Heart left ventricle (tissue), 16 donors: ENCODE data around the gene OSTC. TPM values are rescaled to one million over a fixed set of nuclear protein-coding genes. Genes with fewer than 3 reads are reported as not detected.

Experiments used
- ATAC-seq, 4 donors: fragments of 200-7000 bp; cut with Tn5 transposase; one replicate each; pipeline ENCODE4 v1.9.1; 2020 to 2022; ENCODE audit warnings: moderate library complexity in 4 of 4, mild to moderate bottlenecking in 3 of 4, moderate number of reproducible peaks in 1 of 4
- DNase-seq, 5 donors: peaks; one replicate each; pipeline ENCODE4 v3.0.0-alpha.2; 2020
- H3K27ac ChIP-seq, 12 donors: fragments of 200-600 bp; sonication (generic) in 4 of 12; one replicate each; pipeline versions ENCODE4 v1.5.0 to v1.8.0; 2016 to 2022; ENCODE audit warnings: mild to moderate bottlenecking in 2 of 12
- H3K27me3 ChIP-seq, 9 donors: fragments of 200-600 bp; sonication (generic) in 2 of 9; one replicate each; pipeline versions ENCODE4 v1.5.1 to v1.8.0; 2016 to 2022; ENCODE audit warnings: mild to moderate bottlenecking in 3 of 9
- H3K36me3 ChIP-seq, 9 donors: fragments of 200-600 bp; sonication (generic) in 2 of 9; one replicate each; pipeline versions ENCODE4 v1.5.0 to v1.8.0; 2018 to 2022; ENCODE audit warnings: mild to moderate bottlenecking in 2 of 9
- H3K4me1 ChIP-seq, 12 donors: fragments of 200-600 bp; sonication (generic) in 4 of 12; one replicate each; pipeline versions ENCODE4 v1.5.0 to v1.8.0; 2016 to 2022; ENCODE audit warnings: mild to moderate bottlenecking in 3 of 12
- H3K4me3 ChIP-seq, 12 donors: fragments of 200-600 bp; sonication (generic) in 4 of 12; one replicate each; pipeline versions ENCODE4 v1.5.0 to v1.8.0; 2017 to 2022; ENCODE audit warnings: mild to moderate bottlenecking in 9 of 12, moderate library complexity in 4 of 12
- H3K9me3 ChIP-seq, 12 donors: fragments of 200-600 bp; sonication (generic) in 4 of 12; one replicate each; pipeline versions ENCODE4 v1.5.0 to v1.8.0; 2016 to 2022; ENCODE audit warnings: mild to moderate bottlenecking in 1 of 12
- POLR2A ChIP-seq, 2 donors: fragments of 450-650 bp; IDR thresholded peaks; one replicate each; pipeline ENCODE4 v1.6.1; 2017; ENCODE audit warnings: antibody characterized with exemption in 2 of 2, mild to moderate bottlenecking in 2 of 2, moderate library complexity in 2 of 2
- WGBS, 4 donors: extraction: QIAGEN DNeasy Blood & Tissue Kit in 2 of 4; methylation state at CpG; one replicate each; pipeline versions ENCODE4 v1.1.5 to v1.1.7; 2013 to 2018; 5-methylcytosine and 5-hydroxymethylcytosine counted together
- intact Hi-C, 10 donors: fragments of 100-400 bp; cut with DNase I; formaldehyde crosslinking; loops; one replicate each; pipeline versions ENCODE4 v1.11.1 to v1.14.2; 2022
- polyA plus RNA-seq, 2 donors: library from polyadenylated mRNA; stranded (reverse); fragments of 200-250 nt; gene quantifications; one replicate each; pipeline ENCODE4 v1.2.3, GENCODE V29; 2013
- total RNA-seq, 9 donors: library from RNA; depleted of rRNA in 2 of 9; stranded (reverse); fragments of >200 nt in 2 of 9; fragmentation: NEBNext Ultra II Directional in 3 of 9; extraction: Animal tissue kit (Norgen Biotek cat#: 25700) in 3 of 9; gene quantifications; one replicate each; pipeline versions ENCODE4 v1.1.0 to v1.2.4, GENCODE V29; 2016 to 2023
- TF ChIP-seq, protein P1 (sequence below), 12 donors: fragments of 200-600 bp; sonication (generic) in 4 of 12; IDR thresholded peaks; one replicate each; pipeline versions ENCODE4 v1.5.0 to v1.8.0; 2018 to 2022; ENCODE audit warnings: antibody characterized with exemption in 12 of 12, mild to moderate bottlenecking in 5 of 12
- donor health status: ischemic (EF 13 %, LVEDD 7.1; RV severe dilation, severe dysfunction).
- donor health status: healthy with polysubstance abuse.
- donor health status: DM: no; HTN: yes; CAD: no.
- donor health status: DM: no; HTN: no; CAD: no.
- donor health status: ischemic (EF 25% LVEDD 6.9; RV normal size, moderate dysfunction).
- donor health status: ischemic (EF 25% LVEDD 5.7; RV mildly dilated, moderate dysfunction).
- donor health status: healthy.
- donor health status: DM: yes; HTN: yes; CAD: no.
- donor health status: ischemic (EF 35%, LVEDD 5.7; RV mildly dilated, moderate dysfunction).
- donor health status: nonischemic (EF 11% LVEDD 7.7; RV severe dilation, severe dysfunction).
- donor health status: DM: yes; HTN: yes; CAD: no.
- donor health status: PGD.
- donor health status: ischemic (EF 29% LVEDD 5.4; RV normal size, mild dysfunction).
- donor health status: nonischemic (EF 23%, LVEDD 6.1; RV moderate dilation, normal function).

OSTC gene
- total and polyA plus RNA-seq, 11 donors, result 20.5 to 146 (median 32.4) TPM

DNA sequence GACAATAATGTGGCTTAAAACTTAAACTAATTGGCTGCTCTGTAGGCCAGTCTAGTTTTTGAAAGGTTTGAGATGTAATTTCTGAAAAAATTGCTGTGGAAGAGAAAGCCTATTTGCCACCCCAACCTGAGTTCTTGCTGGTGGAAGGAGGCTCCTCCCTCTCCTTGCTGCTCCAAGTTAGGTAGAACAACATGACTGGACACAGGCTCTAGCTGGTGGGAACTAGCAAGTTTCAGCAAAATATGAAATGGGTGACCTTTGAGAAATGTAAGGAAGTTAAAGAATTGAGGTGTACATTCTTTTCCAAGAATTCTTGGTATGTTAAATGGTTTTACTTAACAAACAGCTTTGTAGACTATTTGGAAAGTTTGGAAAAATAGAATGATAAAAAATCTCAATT, 22.0 kb upstream of the OSTC start:
- H3K9me3 ChIP-seq, result no peaks in the 10 kb centered on the region
- TF ChIP-seq, protein P1, sequence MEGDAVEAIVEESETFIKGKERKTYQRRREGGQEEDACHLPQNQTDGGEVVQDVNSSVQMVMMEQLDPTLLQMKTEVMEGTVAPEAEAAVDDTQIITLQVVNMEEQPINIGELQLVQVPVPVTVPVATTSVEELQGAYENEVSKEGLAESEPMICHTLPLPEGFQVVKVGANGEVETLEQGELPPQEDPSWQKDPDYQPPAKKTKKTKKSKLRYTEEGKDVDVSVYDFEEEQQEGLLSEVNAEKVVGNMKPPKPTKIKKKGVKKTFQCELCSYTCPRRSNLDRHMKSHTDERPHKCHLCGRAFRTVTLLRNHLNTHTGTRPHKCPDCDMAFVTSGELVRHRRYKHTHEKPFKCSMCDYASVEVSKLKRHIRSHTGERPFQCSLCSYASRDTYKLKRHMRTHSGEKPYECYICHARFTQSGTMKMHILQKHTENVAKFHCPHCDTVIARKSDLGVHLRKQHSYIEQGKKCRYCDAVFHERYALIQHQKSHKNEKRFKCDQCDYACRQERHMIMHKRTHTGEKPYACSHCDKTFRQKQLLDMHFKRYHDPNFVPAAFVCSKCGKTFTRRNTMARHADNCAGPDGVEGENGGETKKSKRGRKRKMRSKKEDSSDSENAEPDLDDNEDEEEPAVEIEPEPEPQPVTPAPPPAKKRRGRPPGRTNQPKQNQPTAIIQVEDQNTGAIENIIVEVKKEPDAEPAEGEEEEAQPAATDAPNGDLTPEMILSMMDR (IDR thresholded peaks at IDR 0.05), result no peak
- TF ChIP-seq POLR2A (IDR thresholded peaks at IDR 0.05), result no peak
- H3K27me3 ChIP-seq, result no peaks in the 10 kb centered on the region
- peaks cover 0 to 9% (median 0%) of the 10 kb centered on the region in 12 donors for H3K4me1 ChIP-seq
- ATAC-seq, result no peak
- H3K27ac ChIP-seq, result no peak overlapping the region
- intact Hi-C loops, result no loop called here
- H3K36me3 ChIP-seq, result peaks cover 0 to 100% (median 98%) of the 10 kb centered on the region in 9 donors
- no peak overlapping the region for H3K4me3 ChIP-seq
- DNase-seq, result no peak

DNA sequence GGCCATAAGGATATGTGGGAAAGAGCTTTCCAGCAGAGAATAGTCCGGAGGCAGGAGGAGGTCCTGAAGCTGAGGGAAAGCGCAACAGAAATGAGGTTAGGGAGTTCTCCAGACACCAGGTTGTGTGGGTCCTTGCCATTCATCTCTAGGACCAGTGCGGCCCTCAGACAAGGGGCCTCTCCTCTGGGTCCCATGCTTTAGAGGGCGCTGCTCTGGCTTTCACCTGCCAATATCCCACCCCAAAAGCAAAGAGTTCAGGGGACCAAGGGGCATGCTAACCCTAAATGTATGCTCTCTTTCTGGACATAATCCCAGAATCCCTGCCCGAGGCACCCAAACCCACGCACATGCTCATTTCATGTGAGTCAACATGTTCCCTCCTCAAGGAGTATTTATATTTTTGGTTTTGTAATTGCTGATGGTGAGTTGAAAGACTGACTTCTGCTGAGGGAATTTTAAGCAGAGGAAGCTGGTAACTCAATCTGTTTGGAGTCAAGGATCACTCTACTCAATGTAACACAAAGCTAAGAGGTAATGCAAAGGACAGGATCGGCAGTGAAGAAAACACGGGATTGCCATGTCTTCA, 15.2 kb upstream of the OSTC start:
- ATAC-seq (no peak), DNase-seq (no peak)
- WGBS, 4 donors, result 87 to 94% (median 92%) methylated on average over 8 of the region's 8 CpGs
- H3K27ac ChIP-seq, result no peak overlapping the region
- no peaks in the 10 kb centered on the region for H3K9me3 ChIP-seq
- TF ChIP-seq, protein P1 (IDR thresholded peaks at IDR 0.05), result no peak
- H3K36me3 ChIP-seq, result peaks cover 0 to 68% (median 61%) of the 10 kb centered on the region in 9 donors
- no peak overlapping the region for H3K4me3 ChIP-seq
- intact Hi-C loops, result no loop called here
- H3K4me1 ChIP-seq, result no peaks in the 10 kb centered on the region
- H3K27me3 ChIP-seq, result no peaks in the 10 kb centered on the region

DNA sequence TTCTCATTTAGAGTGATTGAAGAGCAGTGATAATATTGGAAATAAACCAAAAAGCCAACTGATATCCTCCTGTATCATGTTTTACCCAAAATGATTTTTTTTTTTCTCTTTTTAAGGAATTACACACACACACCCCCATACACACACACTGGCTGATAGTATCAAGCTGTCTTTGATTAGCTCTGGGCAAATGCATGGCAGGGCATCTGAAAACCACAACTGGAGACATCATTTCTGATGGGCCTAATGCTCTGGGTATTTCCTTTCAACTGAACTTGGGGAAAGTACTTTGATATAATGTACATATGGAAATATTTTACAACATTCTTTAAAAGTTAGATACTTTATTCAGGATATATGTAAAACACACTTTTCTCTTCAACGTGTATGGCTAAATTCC, 14.2 kb upstream of the OSTC start:
- no peak for TF ChIP-seq POLR2A (IDR thresholded peaks at IDR 0.05)
- TF ChIP-seq, protein P1 (IDR thresholded peaks at IDR 0.05), result no peak
- DNase-seq, result no peak
- Histone ChIP-seq H3K27ac (no peak overlapping the region), H3K4me3 (no peak overlapping the region), H3K27me3 (no peaks in the 10 kb centered on the region), H3K9me3 (no peaks in the 10 kb centered on the region), H3K4me1 (no peaks in the 10 kb centered on the region), H3K36me3 (peaks cover 0 to 57% (median 50%) of the 10 kb centered on the region in 9 donors)
- 83 to 87% (median 84%) methylated on average over 1 of the region's 1 CpG for WGBS, 4 donors
- intact Hi-C loops, result no loop called here
- no peak for ATAC-seq

DNA sequence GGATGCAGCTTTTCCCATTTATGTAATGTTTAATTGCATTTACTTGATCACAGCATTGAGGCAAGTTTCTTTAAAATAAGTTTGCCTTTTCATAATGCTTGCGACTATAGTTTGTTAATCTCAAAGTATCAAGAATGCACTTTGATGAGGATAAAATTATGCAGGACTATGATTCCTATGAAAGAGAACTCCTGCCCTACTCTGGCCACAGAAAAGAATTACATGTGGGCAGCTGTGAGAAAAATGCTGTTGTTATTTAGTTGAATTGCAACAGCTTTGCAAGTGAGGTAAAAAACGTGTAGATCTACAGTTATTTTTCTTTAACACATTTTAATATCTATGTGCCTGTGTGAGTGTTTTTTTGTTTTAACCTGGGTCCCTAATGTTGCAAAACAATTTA, 12.5 kb upstream of the OSTC start:
- TF ChIP-seq, protein P1 (IDR thresholded peaks at IDR 0.05), result peak in 2 of 12 donors; percentile 8 to 12
- no peak for TF ChIP-seq POLR2A (IDR thresholded peaks at IDR 0.05)
- Histone ChIP-seq H3K4me1 (no peaks in the 10 kb centered on the region), H3K36me3 (peaks cover 0 to 41% (median 34%) of the 10 kb centered on the region in 9 donors), H3K27ac (no peak overlapping the region), H3K9me3 (no peaks in the 10 kb centered on the region), H3K4me3 (no peak overlapping the region), H3K27me3 (no peaks in the 10 kb centered on the region)
- 50 to 67% (median 63%) methylated on average over 2 of the region's 2 CpGs for WGBS, 4 donors
- DNase-seq, result no peak
- intact Hi-C loops, result no loop called here
- no peak for ATAC-seq
